NCI-H2107 treated with DMSO at 0.1 percent for 48 hours (cell line): Measurements from ENCODE around the gene PRLR.
"Not testable (repeated sequence)": the region's sequence is repeated elsewhere in the genome, so short reads cannot be mapped to it uniquely, and the experiment has no call there.

Source experiments
- DNase-seq: peaks from one replicate; lab custom pipeline; 2025; ENCODE audit not compliant: unreplicated experiment; lab: John Stamatoyannopoulos, UW

Gene PRLR

DNA sequence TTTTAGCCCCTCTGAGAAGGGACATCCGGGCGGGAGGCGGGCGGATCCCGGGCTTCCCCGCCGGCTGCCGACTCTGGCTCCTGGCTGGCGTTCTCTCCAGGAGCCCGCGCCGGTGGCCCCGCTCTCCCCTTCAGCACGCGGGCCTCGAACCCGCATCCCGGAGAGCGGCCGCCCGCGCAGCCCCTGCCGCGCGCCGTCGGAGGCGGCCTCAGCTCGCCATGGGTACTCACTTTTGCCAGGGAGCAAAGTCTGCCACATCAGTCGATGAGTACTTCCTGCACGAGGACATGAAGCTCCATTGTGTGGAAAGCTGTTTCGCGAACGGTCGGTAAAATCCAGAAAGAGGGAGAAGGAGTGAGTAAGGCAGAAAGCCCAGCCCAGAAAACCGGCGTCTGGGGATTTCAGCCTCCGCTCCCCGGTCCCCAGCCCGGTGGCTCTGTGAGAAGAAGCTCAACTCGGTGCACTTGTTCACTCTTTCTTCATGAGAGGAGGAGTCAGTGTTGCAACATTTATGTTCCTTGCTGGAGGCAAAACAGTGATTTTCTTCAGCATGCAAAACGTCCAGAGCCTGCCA lies at the start of gene PRLR:
PRLR (minus strand) TSS at position 450 of the 574 bp plus-strand sequence. CDS start 140,867 bp downstream, outside the sequence.
- no peak for DNase-seq

DNA sequence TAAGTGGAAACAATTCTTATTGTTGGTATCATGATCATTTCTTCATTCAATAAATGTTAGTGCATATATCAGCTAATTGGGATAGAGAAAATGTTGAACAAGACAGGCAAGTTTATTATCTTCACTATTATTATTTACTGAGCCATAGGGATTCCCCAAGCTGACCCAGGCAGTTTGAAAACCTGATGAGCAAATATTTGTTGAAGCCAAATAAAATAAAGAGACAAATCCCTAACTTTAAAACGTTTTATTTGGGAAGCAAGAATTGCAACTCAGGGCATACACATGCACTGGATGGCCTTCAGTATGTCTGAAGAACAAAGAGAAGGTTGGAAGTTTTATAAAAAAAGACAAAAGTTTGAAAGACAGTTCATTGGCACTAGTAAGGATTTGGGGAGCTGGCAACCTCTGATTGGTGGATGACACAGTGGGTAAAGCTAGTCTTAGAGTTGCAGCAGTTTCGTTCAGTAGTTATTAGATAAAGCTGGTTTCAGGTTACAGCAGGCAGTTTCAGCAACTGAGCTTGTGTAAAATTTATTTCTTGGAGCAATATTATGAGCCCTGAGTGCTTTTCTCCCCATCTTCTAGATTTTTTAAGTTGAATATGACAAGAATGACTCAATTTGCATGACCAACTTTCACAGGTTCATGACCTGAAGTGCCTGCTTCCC lies 44.7 kb upstream of the PRLR start:
- DNase-seq = no peak

DNA sequence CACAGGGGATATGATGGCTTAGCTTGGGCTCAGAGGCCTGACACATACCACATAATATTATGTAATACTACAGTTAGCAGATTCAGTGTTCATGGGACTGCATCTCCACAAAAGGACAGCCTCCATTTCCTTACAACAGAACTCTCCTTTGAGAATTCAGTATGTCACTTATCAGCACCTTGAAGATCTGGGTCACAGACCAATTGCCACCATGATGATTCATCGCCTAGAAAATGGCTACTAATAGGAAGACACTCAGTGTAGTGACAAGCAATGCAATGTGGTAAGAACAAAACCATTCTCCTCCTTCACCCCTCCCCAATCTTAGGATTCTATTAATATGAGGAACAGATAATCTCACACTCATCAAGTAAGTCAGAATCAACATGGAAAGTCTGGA lies 38.7 kb upstream of the PRLR start:
- DNase-seq = no peak

DNA sequence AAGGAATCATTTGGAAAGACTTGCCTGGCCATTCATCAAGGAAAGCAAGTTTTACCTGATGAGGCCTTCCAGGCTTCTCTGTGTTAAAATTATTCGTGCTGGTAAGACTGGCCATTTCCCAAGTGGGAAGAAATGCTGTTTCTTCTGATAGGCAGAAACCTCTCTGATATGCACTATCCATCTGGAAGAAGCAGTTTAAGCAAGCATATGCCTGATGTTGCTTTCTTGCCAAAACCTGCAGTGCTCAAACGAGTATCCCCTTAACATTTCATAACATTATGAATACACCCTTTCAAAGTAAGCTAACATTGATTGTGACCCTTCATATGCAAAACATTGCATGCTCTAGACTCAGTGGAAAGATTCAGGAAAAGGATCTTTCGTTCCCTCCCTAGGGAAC lies 36.0 kb upstream of the PRLR start:
- no peak for DNase-seq

DNA sequence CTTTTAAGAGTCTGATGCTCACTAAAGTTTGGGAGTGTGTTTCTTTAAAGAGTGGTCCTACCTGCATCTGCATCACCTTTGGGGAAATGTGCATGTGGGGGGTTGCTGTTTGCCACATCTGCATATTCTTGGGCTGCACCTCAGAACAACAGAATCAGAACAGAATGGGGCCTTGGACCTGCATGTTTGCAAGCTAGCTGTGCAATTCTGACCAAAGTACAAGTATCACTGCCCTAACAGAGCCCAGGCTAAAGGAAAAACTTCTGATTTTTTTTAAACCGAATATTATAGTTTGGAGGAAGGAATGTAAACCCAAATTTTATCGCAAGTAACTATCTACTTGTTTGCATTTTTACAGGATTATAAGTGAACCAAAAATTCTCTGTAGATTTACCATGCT lies 34.2 kb upstream of the PRLR start:
- DNase-seq = no peak

DNA sequence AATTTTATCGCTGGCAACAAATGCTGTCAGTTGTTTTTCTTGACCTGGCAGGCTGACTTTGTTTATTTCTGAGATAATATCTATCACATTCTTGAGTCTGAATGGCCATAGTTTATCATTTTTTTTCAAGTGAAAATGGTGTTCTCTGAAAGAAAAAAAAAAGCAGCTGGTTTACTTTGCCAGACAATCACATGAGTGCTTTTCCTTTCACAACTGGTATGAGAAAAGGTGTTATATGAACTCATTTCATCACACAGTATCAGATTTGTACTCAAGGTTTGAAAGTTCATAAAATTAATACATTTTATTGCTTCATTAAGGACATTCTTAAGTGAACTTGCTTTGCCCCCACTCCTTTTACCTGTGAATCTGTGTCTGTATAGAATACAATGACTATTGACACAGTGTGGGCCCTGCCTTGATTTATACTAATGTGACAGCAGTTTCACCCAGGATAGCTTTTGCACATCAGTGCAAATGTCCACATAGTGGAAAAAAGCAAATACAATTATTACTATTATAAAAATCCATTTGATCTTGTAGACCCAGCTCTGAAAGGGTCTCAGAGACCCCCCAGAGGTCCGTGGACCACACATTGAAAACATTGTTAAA lies 33.1 kb upstream of the PRLR start:
- DNase-seq = no peak

DNA sequence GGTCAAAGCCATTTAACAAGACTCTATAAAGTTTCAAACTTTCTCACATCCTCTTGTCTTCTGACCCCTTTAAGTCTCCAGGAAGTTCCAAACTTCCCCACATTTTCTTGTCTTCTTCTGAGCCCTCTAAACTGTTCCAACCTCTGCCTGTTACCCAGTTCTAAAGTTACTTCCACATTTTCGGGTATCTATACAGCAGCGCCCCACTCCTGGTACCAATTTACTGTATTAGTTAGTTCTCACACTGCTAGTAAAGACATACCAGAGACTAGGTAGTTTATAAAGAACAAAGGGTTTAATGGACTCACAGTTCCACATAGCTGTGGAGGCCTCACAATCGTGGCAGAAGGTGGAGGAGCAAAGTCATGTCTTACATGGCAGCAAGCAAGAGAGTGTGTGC lies 23.3 kb upstream of the PRLR start:
- DNase-seq = no peak

DNA sequence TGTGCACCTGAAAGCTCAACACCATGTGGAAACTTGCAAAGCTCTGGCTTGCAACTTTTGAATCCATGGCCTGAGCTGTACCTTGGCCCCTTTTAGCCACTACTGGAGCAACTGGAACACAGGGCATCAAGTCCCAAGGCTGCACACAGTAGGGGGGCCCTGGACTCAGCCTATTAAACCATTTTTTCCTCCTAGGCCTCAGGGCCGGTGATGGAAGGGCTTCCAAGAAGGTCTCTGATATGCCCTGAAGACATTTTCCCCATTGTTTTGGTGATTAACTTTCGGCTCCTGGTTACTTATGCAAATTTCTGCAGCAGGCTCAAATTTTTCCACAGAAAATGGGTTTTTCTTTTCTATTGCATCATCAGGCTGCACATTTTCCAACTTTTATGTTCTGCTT lies 22.7 kb upstream of the PRLR start:
- DNase-seq = no peak

DNA sequence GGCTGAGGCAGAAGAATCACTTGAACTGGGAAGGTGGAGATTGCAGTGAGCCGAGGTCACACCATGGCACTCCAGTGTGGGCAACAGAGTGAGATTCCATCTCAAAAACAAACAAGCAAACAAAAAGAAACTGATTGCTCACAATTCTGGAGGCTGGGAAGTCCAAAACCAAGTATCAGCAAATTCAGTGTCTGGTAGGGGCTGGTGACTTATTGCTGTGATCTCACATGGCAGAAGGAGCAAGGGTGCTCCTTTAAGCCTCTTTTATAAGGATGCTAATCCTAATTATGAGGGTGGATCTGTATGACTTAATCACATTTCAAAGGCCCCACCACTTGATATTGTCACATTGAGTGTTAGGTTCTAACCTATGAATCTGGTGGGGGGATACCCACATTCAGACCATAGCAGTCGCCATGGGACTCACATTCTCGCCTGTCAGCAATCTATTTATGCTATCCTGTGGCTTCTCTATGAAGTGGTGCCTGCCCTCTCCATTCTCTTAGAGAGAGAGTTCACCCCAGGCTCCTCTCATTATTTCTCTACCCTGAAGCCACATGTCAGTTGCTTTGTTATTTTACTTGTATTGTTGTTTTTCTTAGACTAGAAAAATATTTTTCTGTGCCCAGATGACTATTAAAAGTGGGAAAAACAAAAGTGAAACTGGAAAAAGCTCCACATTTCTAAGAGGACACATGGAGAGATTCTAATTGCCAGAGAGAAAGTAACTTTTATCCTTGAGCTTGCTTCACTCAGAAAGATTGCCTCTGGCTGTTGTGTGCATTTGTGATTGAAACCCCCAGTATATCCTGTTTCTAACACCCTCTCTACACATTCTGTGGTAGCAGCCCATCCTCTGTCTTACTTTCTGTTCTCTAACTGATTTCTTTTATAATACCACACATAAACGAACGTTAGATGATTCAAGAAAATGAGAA lies 18.8 kb upstream of the PRLR start:
- DNase-seq = no peak

DNA sequence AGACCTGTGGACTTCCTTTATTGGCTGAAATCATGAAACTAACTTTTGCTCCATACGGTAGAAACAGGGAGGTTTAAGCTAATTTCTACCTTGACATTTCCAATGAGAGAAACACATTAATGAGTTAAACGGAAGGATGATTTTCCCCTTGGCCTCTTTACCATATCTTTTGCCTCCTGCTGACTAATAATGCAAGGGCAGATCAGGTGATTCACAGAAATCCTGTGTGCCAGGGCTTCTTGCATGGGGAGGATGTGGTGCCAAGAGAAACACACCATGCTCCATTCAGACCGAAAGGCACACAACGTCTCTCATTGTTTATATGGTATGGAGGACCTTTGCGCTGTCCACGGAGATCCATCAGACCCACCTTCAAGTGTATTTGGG lies 17.4 kb upstream of the PRLR start:
- no peak for DNase-seq

DNA sequence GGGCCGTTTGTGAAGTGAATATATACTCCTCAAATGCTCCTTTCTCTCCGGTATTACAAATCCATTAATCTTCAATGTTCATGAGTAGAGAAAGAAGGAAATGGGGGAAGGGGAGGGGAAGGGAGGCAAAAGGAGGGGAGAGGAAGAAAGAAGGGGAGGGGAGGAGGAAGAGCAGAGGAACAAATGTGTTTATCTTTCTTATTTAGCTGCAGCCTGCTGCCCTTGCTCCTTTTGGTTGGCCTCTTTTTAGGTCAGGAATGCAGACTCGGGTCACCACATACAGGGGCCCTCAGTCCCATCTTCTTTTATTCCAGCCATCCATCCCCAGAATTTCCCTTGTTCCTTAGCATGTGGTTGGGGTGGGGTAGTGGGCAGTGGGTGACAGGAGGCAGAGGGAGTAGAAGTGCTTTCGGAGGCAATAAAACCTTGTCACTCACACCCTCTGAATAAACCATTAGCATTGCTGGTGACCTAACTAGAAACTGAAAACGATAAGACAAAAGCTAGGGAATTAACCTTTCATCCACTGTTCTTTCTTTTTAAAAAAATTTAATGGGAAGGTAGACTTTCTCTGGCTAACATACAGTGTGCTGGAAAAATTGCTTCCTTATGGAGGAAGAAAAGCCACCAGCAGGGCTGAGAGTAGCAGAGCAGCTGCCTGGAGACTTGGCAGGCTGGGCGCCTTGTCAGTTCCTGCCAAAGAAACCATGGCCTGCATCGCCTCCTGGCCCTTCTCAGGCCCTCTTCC lies 16.8 kb upstream of the PRLR start:
- no peak for DNase-seq

DNA sequence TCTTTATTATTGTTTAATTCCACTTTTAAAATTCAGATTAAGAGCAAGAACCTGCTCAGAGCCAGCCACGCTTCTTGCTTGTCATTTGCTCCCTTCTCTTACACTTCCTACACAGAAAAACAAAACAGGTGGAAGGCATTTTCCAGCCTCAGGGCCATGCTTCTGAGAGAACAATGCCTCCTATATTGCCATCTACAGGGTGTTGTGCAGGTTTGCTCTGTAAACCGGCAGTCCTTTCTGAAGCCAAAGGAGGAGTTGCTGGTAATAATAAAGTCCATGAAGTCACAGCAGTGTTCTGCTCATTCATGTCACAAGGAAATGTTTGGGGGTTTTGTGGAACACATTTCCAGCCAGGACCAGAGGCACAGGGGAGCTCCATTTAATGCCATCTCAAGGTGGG lies 16.1 kb upstream of the PRLR start:
- no peak for DNase-seq

DNA sequence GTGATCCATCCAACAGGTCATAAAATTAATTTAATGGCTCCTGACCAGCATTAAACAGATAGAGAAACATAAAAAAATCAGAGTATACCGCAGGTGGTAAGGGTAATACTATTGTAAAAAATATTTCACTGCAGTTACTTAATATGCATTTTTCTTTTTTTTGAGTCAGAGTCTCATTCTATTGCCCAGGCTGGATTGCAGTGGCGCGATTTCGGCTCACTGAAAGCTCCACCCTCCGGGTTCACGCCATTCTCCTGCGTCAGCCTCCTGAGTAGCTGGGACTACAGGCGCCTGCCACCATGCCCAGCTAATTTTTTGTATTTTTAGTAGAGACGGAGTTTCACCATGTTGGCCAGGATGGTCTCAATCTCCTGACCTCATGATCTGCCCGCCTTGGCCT lies 15.1 kb upstream of the PRLR start:
- not testable (repeated sequence) for DNase-seq

DNA sequence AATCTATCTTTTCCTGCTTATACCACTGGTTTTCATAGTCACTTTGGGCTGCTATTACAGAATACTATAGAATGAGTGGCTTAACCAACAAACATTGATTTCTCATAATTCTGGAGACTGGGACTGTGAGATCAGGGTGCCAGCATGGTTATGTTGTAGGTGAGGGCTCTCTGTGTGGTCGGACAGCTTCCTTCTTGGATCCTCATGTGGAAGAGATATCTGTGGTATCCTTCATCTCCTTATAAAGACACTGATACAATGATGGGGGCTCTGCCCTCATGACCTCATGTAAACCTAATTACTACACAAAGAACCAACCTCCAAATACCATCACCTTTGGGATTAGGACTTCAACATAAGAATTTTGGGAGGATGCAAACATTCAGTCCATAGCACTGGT lies 13.9 kb upstream of the PRLR start:
- DNase-seq = no peak

DNA sequence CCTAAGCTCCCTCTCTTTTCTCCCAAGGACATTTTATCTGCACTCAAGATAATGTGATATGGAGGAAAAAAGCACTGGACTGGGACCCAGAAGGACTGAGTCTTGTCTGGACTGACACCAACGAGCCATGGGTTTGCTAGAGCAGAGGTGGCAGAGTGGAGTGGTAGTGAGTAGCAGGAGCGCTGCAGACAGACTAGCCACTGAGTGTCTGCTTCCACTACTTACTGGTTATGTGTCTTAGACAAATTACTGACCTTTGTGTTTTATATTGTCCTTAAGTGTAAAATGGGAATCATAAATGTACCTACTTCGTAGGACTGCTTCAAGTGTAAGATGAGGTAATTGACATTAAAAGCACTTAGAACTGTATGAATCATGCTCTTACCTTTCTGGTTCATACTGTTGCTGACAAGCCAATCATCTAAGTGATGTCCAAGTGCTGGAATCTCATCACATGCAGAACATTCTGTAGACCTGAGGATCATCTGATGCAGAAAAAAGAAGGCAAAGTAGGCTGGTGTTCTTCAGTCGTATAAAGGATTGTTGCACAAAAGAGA lies 12.5 kb upstream of the PRLR start:
- no peak for DNase-seq

DNA sequence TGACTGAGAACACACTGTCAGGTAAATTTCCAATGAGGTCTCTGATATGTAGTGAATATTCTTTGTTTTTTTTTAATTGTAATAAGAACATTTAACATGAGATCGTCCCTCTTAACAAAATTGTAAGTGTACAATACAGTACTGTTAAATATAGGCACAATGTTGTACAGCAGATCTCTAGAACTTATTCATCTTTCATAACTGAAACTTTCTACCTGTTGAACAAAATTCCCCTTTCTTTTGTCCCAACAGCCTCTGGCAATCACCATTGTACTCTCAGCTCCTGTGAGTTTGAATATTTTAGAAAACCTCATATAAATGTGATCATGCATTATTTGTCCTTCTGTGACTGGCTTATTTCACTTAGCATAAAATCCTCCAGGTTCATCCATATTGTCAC lies 10.6 kb upstream of the PRLR start:
- DNase-seq = no peak

DNA sequence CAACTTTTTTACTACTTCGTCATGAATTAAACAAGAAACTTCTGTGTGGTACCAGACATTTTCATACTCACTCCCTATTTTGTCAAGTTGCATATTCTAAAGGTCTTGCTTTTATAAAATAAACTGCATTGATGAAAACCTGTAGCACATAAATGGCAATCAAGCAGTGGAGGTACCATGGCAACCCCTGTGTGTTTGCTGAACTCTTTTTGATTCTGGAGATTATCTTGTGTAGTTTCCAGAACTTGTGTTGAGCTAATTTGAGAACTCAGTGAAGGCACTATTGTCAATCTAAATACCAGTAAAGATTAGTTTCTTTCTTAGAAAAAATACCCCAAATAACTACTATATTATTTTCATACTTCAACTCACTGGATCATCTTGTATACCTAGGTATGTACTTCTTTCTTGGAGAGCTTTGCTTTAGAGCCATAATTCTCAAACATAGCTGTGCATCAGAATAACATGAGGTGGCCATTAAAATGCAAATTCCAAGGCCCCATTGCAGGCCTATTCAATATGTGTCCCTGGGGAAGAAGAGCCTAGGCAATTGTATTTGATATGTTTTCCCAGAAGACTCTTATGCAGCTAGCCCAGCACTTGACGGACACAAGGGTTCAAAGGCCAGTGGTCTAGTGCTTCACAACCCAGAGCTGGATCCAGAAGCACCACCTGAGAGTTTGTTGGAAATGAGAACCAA lies 9.8 kb upstream of the PRLR start:
- no peak for DNase-seq

DNA sequence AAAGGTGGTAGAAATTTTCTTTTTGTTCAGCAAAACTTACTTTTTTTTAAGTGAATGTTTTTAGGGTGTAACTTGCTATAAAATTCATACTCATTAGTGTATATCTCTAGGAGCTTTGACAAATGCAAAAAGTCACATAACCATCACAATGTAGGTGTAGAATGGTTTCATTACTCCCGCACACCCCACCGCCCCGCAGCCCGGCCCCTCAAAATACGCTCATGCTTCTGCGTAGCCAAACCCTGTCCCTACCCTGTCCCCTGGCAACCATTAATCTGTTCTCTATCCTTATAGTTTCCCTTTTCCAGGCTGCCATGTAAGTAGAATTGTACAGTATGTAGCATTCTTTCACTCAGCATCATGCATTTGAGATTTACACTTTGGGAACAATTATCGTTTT lies 9.2 kb upstream of the PRLR start:
- no peak for DNase-seq

DNA sequence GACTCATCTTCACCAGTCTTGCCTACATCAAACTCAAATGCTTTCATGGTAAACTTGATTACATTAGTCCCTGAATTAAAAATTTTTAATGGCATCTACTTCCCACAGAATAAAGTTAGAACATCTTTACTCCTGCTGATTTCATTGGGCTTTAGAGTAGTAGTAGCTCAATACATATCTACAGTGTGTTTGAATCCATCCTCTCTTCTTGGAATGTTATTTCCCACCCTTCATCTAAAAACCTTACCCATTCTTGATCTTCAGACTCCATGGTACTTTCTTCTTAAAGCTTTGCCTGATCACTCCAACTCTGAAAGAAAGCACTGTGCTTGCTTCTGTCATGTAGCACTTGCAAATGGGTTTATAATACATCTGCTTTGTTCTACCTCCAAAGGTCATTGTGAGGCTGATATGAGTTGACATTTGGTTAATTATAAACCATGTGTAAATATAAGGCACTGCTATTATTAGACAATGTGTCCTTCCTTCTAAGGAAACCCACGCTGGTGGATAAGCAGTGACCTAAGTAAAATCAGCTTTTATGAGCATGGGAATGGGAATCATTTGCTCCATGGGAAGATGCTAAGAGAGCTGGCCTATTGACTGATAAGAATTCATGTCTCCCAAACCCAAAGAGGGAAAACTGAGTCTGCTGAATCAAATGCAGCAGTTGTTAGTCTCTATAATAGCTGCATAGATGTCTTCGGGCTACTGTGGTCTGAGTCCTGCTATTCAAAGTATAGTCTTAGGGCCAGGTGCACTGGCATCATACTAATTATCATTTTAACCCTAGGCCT lies 7.5 kb upstream of the PRLR start:
- no peak for DNase-seq
